SJSA1 (cell line): ENCODE data around the gene LRGUK. TPM values are rescaled to one million over a fixed set of nuclear protein-coding genes. Genes with fewer than 3 reads are reported as not detected.

ENCODE experiments used
- DNase-seq, 2 experiments: peaks; one replicate each; pipeline ENCODE4 v3.0.0-alpha.2; 2015 to 2020; ENCODE audit warnings: low spot score in 2 of 2, low read depth in 1 of 2
- H3K27ac ChIP-seq: fragments of 250-450 bp; sonication (Bioruptor Pico); 2 replicates; pipeline ENCODE4 v1.5.1; 2020; ENCODE audit warnings: mild to moderate bottlenecking, moderate library complexity
- H3K27me3 ChIP-seq: fragments of 250-450 bp; sonication (Bioruptor Pico); replicated peaks from 2 replicates; pipeline ENCODE4 v1.5.1; 2020; ENCODE audit warnings: mild to moderate bottlenecking, moderate library complexity
- H3K36me3 ChIP-seq: fragments of 250-450 bp; sonication (Bioruptor Pico); 2 replicates; pipeline ENCODE4 v1.5.1; 2020; ENCODE audit warnings: mild to moderate bottlenecking
- H3K4me1 ChIP-seq: fragments of 250-450 bp; sonication (Bioruptor Pico); replicated peaks from 2 replicates; pipeline ENCODE4 v1.6.1; 2021; ENCODE audit warnings: mild to moderate bottlenecking
- H3K4me3 ChIP-seq: fragments of 250-450 bp; sonication (Bioruptor Pico); 2 replicates; pipeline ENCODE4 v1.5.1; 2020; ENCODE audit warnings: mild to moderate bottlenecking
- H3K9me3 ChIP-seq: fragments of 250-450 bp; sonication (Bioruptor Pico); replicated peaks from 2 replicates; pipeline ENCODE4 v1.5.1; 2020; ENCODE audit warnings: mild to moderate bottlenecking
- total RNA-seq: library from RNA; depleted of rRNA; stranded (reverse); fragments of >200 nt; shearing (Covaris generic); gene quantifications from 2 replicates; pipeline ENCODE4 v1.2.3, GENCODE V29; 2014

LRGUK gene
- total RNA-seq, 1 experiment from 2014 or later = 0.05 TPM

DNA sequence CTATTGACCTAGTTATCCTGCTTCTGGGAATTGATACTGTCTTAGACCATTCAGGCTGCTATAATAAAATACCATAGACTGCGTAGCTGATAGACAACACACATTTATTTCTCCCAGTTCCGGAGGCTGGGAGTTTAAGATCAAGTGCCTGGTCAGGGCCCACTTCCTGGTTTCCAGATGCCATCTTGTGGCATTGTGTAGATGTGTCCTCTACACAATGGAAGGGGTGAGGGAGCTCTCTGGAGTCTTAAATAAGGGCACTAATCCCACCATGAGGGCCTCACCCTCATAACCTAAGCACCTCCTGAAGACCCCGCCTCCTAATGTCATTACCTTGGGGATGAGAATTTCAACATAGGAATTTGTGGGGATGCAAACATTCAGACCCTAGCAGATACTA lies 127.2 kb downstream of the LRGUK start:
- DNase-seq = no peak
- H3K4me3 ChIP-seq = no peak overlapping the region
- H3K4me1 ChIP-seq = no peaks in the 10 kb centered on the region
- H3K27ac ChIP-seq = no peak overlapping the region
- H3K27me3 ChIP-seq = peaks cover 5% of the 10 kb centered on the region; the same call in 1 of the 2 replicates
- no peaks in the 10 kb centered on the region for H3K36me3 ChIP-seq
- no peaks in the 10 kb centered on the region for H3K9me3 ChIP-seq

- H3K4me1 ChIP-seq = no peaks in the 10 kb centered on the region
- no peak overlapping the region for H3K4me3 ChIP-seq
- peaks cover under 1% of the 10 kb centered on the region; the same call in 1 of the 2 replicates for H3K27me3 ChIP-seq
- DNase-seq = no peak
- no peaks in the 10 kb centered on the region for H3K36me3 ChIP-seq
- no peak overlapping the region for H3K27ac ChIP-seq
- H3K9me3 ChIP-seq = no peaks in the 10 kb centered on the region
These were observed 128.7 kb downstream of the LRGUK start for GRCh38 chr7:134255814-134256213.

DNA sequence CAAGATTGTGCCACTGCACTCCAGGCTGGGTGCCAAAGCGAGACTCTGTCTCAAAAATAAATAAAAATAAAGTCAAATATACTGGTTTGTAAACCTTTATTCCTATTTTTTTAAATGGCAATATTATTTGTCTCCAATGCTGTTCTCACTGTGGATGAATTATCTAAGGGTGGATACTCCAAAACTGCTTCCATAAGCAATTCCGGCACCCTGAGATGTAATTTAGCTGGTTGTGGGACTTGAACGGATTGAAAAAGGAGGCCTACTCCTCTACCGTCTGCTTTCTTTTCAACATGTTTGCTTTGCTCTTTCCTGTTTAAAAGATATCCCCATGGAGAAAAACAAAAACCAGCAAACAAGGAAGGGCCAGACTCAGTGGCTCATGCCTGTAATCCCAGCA lies 135.2 kb downstream of the LRGUK start:
- Histone ChIP-seq H3K27ac (no peak overlapping the region), H3K4me3 (no peak overlapping the region), H3K4me1 (no peaks in the 10 kb centered on the region), H3K27me3 (no peaks in the 10 kb centered on the region), H3K36me3 (no peaks in the 10 kb centered on the region), H3K9me3 (no peaks in the 10 kb centered on the region)
- no peak for DNase-seq

GRCh38 chr7:134276951-134277350 lies 149.8 kb downstream of the LRGUK start:
- Histone ChIP-seq H3K4me1 (no peaks in the 10 kb centered on the region), H3K4me3 (no peak overlapping the region), H3K9me3 (no peaks in the 10 kb centered on the region), H3K36me3 (no peaks in the 10 kb centered on the region), H3K27ac (no peak overlapping the region), H3K27me3 (peaks cover 8% of the 10 kb centered on the region; the same call in 1 of the 2 replicates)
- no peak for DNase-seq

GRCh38 chr7:134278502-134279153 lies 151.5 kb downstream of the LRGUK start:
- DNase-seq = no peak

DNA sequence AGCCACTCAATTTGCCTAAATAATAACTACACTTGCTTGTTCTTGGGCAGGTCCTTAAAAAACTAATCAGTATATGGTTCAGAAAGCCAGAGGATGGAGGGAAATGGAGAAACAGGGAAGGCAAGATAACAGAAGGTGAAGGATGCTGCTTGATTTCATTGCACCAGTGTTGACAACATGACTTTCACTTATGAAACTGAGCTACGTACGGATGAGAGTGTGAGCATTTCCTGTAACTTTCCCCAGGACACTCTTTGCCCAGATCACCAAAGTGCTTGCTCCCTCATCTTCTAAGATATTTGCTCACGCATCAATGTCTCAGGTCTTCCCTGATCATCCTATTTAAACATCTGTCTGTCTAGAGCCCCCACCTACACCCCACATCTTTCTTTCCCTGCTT lies 152.2 kb downstream of the LRGUK start:
- Histone ChIP-seq H3K27me3 (peaks cover 15% of the 10 kb centered on the region), H3K36me3 (no peaks in the 10 kb centered on the region)

More at GRCh38 chr7:134278502-134279153, 151.5 kb downstream of the LRGUK start:
- no peaks in the 10 kb centered on the region; the same call in 1 of the 2 replicates for H3K9me3 ChIP-seq
- H3K36me3 ChIP-seq = no peaks in the 10 kb centered on the region
- H3K4me3 ChIP-seq = no peak overlapping the region
- peaks cover 9% of the 10 kb centered on the region; the same call in 1 of the 2 replicates for H3K27me3 ChIP-seq
- no peak overlapping the region for H3K27ac ChIP-seq
- H3K4me1 ChIP-seq = no peaks in the 10 kb centered on the region

DNA sequence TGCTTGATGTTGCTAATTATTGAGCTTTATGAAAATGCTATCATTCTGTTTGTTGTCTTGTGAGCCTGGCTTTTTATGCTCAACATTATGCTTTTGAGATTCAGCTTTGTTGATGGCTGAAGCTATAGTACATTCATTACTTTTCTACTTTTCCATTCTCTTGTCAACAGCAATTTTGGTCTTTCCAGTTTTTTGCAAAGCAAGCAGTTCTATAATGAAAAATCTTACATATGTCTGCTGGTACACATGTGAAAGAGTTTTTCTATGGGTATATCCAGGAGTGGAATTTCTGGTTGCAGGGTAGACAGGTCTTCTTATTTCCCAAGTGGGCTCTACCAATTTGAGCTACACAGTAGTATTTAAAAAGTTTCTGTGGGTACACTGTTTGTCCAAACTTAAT lies 152.8 kb downstream of the LRGUK start:
- Histone ChIP-seq H3K27ac (no peak overlapping the region), H3K27me3 (peaks cover 15% of the 10 kb centered on the region), H3K36me3 (no peaks in the 10 kb centered on the region), H3K4me1 (no peaks in the 10 kb centered on the region), H3K4me3 (no peak overlapping the region), H3K9me3 (no peaks in the 10 kb centered on the region; the same call in 1 of the 2 replicates)
- no peak for DNase-seq

More for the DNA sequence above, 152.2 kb downstream of the LRGUK start:
- Histone ChIP-seq H3K27ac (no peak overlapping the region), H3K4me1 (no peaks in the 10 kb centered on the region), H3K4me3 (no peak overlapping the region), H3K9me3 (no peaks in the 10 kb centered on the region; the same call in 1 of the 2 replicates)
- no peak for DNase-seq

DNA sequence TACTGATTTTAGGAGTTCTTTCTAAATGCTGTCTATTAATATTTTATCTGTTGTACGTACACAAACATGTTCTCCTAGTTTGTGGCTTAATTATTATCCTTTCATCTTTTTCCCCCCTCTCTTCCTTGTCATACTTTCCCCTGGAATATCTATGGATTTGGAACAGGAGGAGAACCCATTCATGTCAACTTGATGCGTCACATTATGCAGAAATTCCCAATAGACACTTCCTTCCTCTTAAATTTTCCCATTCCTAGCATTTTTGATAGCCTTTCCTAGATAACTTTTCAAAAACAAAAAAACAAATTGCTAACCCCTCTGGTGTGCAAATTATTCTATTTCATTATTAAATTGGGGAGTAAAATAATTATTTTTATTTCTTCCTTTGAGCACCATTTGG lies 153.4 kb downstream of the LRGUK start:
- no peaks in the 10 kb centered on the region; the same call in 1 of the 2 replicates for H3K9me3 ChIP-seq
- H3K27me3 ChIP-seq = peaks cover 14% of the 10 kb centered on the region
- no peaks in the 10 kb centered on the region for H3K4me1 ChIP-seq
- no peak overlapping the region for H3K27ac ChIP-seq
- no peaks in the 10 kb centered on the region for H3K36me3 ChIP-seq
- no peak overlapping the region for H3K4me3 ChIP-seq
- no peak for DNase-seq

- Histone ChIP-seq H3K36me3 (no peaks in the 10 kb centered on the region), H3K9me3 (no peaks in the 10 kb centered on the region; the same call in 1 of the 2 replicates), H3K27ac (no peak overlapping the region), H3K4me3 (no peak overlapping the region), H3K27me3 (peaks cover 23% of the 10 kb centered on the region), H3K4me1 (no peaks in the 10 kb centered on the region)
- DNase-seq = no peak
These were observed 156.9 kb downstream of the LRGUK start for GRCh38 chr7:134284011-134284410.

DNA sequence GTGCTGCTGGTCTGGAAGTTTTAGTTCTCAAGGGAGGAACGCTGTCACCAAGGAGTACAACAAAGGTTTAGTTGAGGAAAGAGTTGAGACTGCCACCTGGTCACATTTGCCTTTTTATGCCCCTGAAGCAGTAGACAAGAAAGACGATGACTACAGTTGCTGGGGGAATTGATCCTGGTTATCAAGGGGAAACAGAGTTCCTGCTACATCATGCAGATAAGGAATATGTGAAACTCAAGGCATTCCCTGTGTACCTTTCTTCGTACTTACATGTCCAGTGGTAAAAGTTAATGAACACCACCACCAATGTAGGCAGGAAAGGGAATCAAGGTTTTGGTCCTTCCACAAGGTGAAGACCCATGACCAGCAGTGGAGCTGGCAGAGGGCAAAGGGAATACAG lies 157.8 kb downstream of the LRGUK start:
- peaks cover 21% of the 10 kb centered on the region for H3K27me3 ChIP-seq
- H3K27ac ChIP-seq = no peak overlapping the region
- H3K9me3 ChIP-seq = no peaks in the 10 kb centered on the region; the same call in 1 of the 2 replicates
- no peak overlapping the region for H3K4me3 ChIP-seq
- no peaks in the 10 kb centered on the region for H3K36me3 ChIP-seq
- no peaks in the 10 kb centered on the region for H3K4me1 ChIP-seq
- no peak for DNase-seq

DNA sequence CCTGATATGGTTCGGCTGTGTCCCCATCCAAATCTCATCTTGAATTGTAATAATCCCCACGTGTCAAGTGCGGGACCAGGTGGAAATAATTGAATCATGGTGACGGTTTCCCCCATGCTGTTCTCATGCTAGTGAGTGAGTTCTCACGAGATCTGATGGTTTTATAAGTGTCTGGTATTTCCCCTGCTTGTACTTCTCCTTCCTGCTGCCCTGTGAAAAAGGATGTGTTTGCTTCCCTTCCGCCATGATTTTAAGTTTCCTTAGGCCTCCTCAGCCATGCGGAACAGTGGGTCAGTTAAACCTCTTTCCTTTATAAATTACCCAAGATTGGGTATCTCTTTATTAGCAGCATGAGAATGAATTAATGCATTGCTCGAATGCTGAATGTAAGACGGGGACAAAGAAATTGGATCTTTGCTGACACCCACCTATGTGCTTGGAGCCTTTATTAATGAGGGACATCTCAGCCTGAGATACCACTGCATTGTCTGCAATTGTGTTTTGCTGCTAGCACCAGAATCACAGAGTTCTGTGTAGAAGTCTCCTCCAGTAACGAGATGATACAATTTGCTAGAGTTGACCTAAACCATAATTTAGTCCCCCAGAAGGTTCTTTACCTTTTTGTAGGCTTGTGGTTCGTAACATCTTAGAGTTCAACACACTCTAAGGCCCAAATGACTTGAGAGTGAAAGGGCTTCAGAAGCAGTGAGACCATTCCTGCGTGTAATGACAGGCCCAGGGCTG lies 160.9 kb downstream of the LRGUK start:
- Histone ChIP-seq H3K36me3 (no peaks in the 10 kb centered on the region), H3K9me3 (no peaks in the 10 kb centered on the region; the same call in 1 of the 2 replicates), H3K27me3 (peaks cover 21% of the 10 kb centered on the region), H3K4me1 (no peaks in the 10 kb centered on the region), H3K4me3 (no peak overlapping the region), H3K27ac (no peak overlapping the region)
- no peak for DNase-seq

- H3K4me1 ChIP-seq = no peaks in the 10 kb centered on the region
- peaks cover 14% of the 10 kb centered on the region for H3K27me3 ChIP-seq
- DNase-seq = no peak
- H3K4me3 ChIP-seq = no peak overlapping the region
- no peaks in the 10 kb centered on the region for H3K9me3 ChIP-seq
- no peak overlapping the region for H3K27ac ChIP-seq
- peaks cover 2% of the 10 kb centered on the region; the same call in 1 of the 2 replicates for H3K36me3 ChIP-seq
These were observed 162.3 kb downstream of the LRGUK start for GRCh38 chr7:134289423-134289822.

DNA sequence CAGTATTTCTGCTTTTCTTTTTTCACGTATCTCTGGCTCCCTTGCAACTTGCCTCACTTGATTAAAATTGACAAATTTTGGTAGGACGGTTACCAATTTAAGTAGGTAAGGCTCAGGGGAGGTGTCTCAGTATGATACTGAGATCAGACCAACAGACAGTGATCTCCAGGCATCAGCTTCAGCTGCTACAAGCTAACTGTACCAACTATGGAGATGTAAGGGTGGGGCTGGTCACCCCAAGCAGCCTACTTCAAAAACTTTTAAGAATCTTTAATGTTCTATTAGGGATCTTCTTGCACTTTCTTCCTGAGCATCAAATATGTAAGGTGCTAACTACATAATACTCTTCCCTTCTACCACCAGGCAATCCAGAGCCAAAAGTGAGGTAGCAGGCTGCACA lies 162.7 kb downstream of the LRGUK start:
- Histone ChIP-seq H3K27ac (no peak overlapping the region), H3K4me3 (no peak overlapping the region), H3K36me3 (peaks cover 5% of the 10 kb centered on the region), H3K9me3 (no peaks in the 10 kb centered on the region), H3K4me1 (no peaks in the 10 kb centered on the region), H3K27me3 (peaks cover 14% of the 10 kb centered on the region; the same call in 1 of the 2 replicates)
- no peak for DNase-seq

- Histone ChIP-seq H3K27ac (no peak overlapping the region), H3K4me1 (no peaks in the 10 kb centered on the region), H3K9me3 (no peaks in the 10 kb centered on the region), H3K4me3 (no peak overlapping the region), H3K27me3 (peaks cover 14% of the 10 kb centered on the region; the same call in 1 of the 2 replicates), H3K36me3 (peaks cover 6% of the 10 kb centered on the region)
- DNase-seq = no peak
These were observed 163.1 kb downstream of the LRGUK start for GRCh38 chr7:134290286-134290685.
